GM18511 (cell line): ENCODE data around the gene C1QTNF2.
A peak's percentile ranks its signal among the peaks of the same experiment; 100 is the strongest.
"Not testable (repeated sequence)": the region's sequence is repeated elsewhere in the genome, so short reads cannot be mapped to it uniquely, and the experiment has no call there.

ENCODE experiments used
- ATAC-seq: cut with Tn5 transposase; IDR thresholded peaks from one replicate; pipeline ENCODE4 v1.9.1; 2021; ENCODE audit warnings: mild to moderate bottlenecking, moderate library complexity; ENCODE audit not compliant: unreplicated experiment

The C1QTNF2 gene

DNA sequence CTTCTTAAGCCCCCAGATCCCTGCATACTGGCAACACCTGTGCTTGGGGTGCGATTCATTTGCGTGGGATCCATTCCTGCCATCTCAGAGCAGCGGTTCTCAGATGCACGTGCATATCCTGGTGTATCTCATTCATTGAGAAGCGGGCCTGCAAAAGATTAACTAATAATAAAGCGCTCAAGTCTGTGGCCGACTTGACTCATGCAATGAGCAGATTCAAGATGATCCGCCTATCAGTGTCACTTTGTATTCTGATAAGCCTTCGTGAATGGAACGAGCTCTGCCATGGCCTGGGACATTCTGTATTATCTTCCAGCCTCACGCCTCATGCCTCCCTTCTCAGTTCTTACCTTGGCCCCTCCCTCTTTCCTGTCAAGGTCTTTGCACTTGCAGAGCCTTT lies 22.3 kb downstream of the C1QTNF2 start:
- ATAC-seq = no peak

DNA sequence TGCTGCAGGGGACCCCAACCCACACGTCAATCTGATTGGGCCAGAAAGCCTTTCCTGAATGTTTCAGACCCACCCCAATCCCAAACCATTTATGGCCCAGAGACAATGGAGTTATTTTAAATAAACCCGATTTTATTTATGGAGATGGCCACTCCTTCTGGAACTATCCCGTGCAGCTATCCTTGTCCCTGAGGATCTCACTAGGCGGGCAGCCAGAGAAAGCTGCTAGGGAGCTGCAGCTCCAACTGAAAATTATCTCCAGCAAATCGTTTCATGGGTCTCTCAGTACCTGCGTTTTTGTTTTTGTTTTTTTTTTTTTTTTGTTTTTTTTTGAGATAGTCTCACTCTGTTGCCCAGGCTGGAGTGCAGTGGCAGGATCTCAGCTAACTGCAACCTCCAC lies 23.0 kb downstream of the C1QTNF2 start:
- ATAC-seq = no peak

DNA sequence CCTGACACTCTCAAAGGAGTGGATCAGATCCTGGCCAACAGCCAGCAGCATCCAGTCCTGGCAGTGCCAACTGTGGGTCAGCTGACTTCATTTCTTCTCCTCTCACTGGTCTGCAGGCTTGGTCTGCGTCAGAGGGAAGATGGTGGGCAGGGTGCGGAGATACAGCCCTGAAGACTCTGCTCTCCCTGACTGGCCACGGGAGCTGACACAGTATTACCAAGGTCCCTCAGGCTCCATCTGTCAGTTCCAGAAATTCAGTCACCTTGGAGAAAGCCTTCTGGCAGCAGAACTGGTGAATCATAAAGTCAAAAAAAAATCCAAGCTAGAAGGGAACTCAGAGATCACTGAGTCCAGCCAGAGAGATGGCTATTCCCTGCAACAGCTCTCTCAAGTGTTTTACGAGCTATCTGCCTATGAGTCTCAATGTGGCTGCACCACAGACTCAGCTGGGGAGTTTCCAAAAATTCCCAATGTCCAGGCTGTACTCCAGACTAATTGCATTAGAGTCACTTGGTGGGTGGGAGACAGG lies 27.9 kb downstream of the C1QTNF2 start:
- ATAC-seq = no peak

DNA sequence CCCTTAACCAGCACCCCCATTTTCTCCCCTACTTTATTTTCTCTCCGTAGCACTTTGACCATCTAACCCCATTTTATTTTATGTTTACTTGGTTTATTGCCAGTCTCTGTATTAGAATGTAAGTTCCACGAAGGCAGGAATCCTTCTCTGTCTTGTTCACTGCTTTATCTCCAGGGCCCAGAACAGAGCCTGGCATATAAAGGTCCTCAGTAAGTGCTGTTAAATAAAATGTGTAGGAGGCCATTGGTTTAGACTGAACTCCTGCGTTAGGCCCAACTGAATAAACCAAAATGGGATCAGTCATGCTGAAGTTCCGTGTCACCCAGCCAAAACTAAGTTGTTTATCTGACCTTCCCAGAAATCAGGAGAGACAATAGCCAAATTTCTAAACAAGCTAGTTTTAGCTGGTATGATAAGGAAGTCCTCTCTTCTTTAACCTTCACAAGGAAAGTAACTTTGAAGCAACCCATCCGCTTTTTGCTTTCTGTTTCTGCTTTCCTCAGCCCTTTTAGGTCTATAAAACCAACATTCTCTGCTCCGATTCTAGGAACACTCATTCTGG lies 29.0 kb downstream of the C1QTNF2 start:
- no peak for ATAC-seq

DNA sequence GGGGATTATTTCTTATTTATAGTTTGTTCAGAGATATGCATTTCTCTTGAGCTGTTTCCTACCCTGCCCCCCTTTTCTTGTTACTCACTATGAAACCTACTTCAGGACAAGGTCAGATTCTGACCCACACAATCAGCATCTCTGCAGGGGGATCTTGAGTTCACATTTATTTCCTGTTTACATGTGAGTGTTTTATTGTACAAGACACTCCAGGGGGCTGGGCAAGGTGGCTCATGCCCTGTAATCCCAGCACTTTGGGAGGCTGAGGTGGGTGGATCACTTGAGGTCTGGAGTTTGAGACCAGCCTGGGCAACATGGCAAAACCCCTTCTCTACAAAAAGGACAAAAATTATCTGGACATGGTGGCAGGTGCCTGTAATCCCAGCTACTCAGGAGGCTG lies 29.9 kb downstream of the C1QTNF2 start:
- ATAC-seq = not testable (repeated sequence)

DNA sequence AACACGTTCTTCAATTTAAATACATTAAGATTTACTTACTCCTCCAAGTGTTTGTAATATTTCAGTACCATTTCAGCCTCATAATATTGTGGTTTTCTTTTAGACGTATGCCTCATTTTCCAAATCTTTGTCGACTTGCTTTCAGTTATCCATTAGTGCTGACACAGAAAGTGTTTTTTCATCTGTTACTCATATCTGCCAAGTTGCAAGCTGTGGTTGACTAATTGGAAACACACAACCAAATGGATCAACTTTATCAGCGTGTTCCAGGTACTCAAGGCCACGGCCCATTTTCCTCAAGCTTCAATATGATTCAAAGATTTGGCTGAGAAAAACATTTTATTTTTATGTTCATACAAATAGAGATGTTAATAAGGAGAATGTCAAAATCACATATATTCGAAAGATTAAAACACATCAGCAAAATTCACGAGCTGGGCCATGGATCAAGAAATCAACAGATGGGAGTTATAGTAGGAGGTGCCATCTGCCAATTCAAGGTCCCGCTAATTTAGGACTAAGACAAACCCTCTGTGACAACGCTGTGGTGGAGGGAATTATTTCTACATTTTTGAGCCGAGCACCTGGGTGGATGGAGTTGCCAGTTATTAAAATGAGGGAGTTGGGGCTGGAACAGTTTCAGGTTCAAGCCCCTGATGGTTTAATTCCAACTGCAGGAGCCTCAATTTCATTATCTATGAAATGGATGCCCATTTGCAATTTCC lies 30.9 kb downstream of the C1QTNF2 start:
- no peak for ATAC-seq

DNA sequence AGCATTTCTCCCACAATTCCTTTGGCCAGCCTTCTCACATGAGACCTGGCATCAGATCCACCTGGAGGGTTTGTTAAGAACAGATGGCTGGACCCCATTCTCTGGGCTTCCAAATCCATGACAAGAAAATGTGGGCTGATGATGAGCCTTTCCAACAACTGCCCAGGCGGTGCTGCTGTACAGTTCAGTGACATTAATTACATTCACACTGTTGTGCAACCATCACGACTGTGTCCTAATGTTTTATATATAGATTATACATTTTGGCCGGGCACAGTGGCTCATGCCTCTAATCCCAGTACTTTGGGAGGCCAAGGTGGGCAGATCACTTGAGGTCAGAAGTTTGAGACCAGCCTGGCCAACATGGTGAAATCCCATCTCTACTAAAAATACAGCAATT lies 35.7 kb downstream of the C1QTNF2 start:
- ATAC-seq = not testable (repeated sequence)

DNA sequence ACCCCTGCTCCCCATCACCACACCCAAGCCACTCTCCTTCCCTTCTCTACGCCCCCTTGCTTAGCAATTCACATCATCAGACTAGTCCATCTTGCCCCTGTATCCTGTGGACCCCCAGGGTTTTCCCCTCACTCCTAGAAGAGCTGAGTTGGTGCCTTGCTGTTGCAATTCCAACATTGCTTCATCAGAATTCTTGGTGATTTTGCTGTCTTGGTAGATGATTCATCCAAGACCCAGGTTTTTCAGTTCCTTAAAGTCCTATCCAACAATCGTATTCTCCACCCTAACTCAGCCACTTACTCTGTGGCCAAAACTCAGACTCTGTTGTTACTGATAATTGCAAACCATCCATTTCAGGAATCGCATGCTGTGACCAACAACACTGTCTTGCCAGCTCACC lies 36.7 kb downstream of the C1QTNF2 start:
- ATAC-seq = no peak

DNA sequence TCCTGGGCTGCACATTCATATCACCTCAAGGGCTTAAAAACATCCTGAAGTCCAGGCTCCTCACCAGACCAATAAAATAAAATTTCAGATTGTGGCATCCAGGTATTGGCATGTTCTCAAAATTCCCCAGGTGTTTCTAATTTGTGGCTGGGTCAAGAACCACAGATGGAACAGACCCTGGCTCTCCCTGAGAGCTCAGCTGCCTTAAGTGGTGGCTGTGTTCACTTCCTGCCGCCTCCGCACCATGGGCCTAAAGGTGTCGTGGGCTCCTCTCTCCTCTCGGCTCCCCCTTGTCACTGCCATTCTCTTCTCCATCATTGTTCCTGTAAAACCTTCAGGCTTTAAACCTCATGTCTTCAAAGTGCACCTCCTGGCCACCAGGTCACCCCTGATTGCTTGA lies 40.2 kb downstream of the C1QTNF2 start:
- ATAC-seq = no peak

DNA sequence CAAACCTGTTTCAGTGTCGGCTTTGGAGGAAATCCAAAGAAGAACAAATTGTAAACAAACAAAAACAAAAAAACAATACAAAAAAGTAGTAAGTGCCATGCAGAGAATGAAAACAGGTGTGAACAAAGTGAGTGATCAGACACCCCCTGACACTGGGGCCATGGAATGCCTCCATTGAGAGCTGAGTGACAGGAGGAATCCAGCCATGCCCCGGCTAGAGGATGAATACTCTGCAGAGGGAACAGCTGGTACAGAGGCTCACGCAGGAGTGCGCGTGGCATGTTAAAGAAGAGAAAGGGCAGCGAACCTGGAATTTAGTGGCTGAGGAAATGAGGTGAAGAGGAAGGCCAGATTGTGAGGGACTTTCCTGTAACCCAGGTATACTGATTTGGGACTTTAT lies 42.6 kb downstream of the C1QTNF2 start:
- no peak for ATAC-seq

DNA sequence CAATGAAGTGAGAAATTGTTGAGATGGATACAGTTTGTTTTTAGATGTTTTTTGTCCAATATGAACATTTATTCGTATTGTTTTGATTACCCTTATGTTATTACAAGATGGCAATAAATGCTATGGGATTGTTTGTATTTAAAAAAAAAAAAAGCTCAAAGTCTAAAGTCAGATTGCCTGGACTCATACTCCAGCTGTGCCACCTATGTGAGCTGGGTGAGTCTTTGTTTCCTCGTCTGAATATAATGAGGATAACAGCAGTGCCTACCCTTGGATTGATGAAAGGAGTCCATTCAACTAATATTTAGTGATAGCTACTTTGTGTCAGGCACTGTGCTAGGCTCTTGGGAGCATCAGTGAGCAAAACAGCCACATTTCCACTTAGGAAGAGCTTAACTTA lies 43.4 kb downstream of the C1QTNF2 start:
- no peak for ATAC-seq

DNA sequence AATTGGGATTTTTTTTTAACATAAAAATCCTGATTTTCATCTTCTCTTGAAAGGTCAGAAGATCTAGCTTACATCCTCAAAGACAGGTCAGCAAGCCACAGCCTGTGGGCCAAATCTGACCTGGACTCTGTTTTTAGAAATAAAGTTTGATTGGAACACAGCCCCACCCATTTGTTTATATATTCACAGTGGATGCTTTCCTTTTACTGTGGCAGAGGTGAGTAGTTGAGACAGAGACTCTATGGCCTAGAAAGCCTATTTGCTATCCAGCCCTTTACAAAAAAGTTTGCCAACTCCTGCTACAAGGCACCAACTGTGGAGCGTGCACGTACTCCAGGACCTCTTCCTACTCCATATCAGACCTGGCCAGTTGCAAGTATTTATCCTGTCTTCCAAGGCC lies 44.7 kb downstream of the C1QTNF2 start:
- no peak for ATAC-seq

DNA sequence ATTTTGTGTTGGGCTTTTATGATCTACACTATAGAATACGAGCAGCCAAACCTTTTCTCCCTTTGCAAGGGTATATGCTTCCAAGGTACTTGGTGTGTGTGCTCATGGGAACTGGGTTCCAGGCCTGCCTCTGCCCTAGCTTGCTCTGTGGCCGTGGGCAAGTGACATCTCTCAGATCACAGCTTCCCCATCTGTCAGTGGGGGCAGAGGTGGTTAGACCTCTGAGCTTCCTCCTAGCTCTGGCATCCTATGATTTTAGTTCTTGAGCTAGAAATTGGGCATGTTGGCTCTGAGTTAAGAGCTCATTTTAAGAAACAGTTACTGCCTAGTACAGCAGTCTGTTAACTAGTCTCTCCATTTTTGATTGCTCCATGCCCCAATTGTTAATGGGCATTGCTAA lies 45.5 kb downstream of the C1QTNF2 start:
- ATAC-seq = no peak

DNA sequence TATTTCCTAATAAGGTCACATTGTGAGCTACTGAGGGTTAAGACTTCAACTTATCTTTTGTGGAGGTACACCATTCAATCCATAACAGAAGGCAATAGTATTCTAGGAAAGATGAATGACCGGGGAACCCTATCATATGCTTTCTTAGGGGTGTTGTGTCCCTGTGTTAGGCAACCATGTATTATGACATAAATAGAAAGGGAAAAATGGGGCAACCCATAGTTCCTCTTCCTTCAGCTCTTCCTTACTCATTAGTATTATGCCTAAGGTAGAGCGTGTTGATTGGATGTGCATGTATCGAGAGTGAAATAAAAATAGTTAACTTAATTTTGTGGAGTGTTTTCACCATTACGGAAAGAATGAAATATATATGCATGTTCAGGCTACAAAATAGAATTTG lies 52.0 kb downstream of the C1QTNF2 start:
- ATAC-seq = no peak

DNA sequence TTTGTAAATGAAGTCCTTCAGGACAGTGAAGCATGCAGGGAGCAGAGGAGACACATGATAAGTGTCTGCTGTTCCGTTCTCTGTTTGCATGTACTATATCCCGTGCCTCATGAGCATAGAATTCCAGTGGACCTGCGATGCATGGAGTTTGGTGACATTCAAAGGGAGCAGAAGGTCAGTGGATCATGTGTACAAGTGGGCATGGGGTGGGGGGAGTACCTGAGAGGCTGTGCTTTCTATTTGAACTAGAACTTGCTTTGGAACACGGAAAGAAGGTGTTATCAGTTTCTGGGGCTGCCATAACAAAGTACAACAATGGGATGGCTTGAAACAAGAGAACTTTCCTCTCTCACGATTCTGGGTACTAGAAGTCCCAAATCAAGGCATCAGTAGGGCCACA lies 53.0 kb downstream of the C1QTNF2 start:
- no peak for ATAC-seq

DNA sequence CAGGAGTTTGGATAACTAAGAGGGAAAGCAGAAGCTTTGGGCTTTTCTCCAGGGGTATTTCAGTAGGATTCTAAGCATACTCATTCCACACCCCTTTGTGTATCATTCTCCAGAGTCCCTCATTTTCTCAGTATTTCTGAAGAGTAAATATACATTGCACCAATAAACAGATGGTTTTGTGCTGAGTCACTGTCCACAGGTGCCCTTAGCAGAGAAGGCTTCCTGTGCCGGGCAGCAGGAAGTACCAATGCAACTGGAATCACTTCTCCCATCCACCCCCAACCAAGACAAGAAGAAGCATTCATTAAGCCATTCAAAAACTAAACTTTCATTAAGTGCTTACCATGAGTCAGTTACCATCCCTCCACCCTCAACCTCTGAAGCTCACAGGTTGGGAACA lies 54.5 kb downstream of the C1QTNF2 start:
- no peak for ATAC-seq

DNA sequence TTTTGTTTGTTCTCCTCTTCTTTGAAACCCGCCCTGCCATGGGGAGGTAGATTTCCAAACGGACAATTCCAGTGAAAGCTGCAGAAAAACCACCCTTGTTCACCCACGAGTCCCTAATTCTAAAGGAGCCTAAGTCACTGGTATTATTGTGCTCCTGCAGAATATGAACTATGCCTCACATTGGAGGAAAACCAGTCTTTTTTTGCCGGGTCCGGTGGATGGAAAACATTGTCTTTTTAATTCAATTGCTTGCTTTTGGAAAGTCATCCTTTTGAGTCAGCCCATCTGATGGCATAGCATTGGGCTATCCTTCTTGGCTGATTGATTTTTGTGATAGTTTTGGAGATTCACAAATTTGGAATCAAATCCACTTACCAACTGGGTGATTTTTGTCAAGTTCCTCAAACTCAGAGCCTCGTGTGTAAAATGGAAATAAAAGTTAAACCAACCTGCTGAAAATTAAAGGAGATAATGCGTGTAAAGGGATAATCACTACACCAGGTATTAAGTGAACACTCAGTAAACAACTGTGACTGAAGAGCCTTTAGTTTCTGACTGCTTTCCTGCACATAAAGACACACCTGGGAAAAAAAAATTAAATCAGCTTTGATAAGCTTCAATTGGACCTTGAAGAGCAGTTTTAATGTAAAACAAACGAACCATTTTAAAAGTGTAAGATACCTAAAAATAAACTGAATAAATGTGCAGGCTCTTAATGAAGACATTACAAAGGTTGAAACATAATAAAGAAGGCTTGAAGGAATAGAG lies 57.3 kb downstream of the C1QTNF2 start:
- ATAC-seq = no peak

DNA sequence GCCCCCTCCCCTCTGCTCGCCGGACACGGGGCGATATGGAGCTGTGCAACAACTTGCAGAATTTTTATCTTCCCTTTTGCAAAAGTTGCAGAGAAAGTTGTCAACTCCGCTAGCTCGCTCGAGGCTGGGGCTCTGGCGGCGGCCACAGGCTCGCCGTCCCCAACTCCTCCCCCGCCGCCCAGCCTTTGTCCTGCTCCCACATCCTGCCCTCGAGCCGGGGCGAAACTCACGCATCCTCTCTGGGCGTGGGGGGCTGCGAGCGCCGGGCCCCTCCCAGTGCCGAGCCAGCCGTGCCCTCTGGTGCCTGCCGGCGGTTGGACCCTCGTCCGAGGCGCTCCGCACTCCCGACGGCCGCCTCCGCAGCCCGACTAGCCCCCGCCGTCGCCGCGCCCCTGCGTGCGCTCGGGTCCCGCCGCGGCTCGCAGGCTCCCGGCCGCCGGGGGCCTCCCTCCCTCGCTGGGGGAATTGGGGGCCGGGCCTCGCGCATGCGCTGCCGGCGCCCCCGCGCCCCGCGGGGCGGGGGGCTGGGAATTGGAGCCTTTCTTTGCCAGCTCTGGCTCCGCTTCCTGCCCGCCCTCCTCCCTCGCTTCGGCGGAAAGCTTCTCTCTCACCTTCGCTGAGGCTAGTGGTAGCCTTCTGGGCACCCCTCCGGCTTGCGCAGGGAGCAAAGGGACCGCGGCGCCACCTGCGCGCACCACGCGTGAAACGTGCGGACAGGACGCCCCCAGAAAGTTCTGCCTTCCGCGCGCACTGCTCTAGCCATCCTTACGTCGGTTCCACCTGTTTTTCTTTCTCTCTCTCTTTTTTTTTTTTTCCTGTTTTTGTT lies 58.1 kb downstream of the C1QTNF2 start, which contains the start of gene CCNJL:
Gene CCNJL, minus strand, starts transcription at position 431 of the 826 bp plus-strand sequence. CDS start 641 bp downstream, outside the sequence.
- ATAC-seq = peak; percentile 70

DNA sequence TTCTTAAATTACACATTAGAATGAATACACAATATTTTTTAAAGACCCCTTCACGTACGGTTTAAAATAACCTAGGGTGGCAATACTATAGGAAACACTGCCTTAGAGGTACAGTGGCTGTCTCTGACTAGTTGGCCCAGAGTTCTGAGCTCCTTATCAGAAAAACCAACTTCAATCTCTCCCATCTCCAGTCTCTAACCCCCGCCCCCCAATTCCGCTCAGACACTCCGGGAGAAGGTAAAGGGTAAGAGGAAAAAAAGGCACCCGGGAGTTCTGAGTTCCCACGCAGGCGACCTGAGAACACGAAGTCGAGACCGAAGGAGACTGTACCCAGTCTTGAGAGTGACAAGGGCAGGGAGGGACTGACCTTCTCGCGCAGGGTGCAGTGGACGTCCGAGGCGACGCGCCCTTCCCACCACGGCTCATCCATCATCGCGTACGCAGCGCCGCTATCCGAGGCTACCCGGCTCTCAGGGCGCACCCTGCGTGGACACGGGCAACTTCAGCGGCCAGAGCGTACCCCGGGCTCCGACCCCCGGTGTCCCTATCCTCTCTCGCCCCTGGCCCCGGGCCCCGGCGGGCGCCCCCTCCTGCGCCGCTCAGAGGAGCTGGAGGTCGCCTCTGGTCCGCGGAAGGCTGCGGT lies 58.8 kb downstream of the C1QTNF2 start:
- peak; percentile 16 for ATAC-seq

DNA sequence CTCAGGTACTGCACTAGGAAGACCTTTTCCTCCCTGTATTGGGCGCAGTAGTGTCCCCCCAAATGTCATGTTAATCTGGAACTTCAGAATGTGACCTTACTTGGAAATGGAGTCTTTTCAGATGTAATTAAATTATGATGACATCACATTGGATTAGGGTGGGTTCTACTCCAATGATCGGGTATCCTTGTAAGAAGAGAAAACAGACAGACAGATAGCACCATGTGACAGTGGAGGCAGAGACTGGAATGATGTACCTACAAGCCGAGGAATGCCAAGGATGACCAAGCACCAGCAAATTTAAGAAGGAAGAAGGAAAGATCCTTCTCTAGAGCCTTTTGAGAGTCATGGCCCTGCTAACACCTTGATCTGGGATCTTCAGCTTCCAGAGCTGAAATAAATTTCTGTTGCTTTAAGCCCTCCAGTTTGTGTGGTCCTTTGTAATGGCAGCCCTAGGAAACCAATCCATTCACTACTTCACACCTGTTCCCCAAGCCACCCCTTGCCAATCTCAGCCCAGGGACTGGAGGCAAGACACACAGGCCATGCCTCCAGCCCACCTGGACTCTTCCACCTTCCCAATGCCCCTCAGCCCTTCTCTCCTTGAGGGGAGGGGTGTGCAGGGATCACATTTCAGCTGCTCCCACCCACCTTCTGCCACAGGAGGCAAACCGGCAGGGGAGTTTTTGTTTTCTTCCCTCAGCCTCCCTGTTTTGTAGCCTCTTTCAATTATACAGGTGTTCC lies 59.7 kb downstream of the C1QTNF2 start:
- ATAC-seq = no peak
